Measurements from ENCODE around the gene BOK.

Gene BOK

GRCh38 chr2:241619597-241620418 is 61.3 kb downstream of the BOK start:
- no peak for DNase-seq (ENCODE audit: low read depth in 2 of 2)

- no peak for DNase-seq (ENCODE audit: low read depth in 2 of 2)
Measured at GRCh38 chr2:241620419-241620769, 61.8 kb downstream of the BOK start.
